Kidney capillary endothelial cell (primary cell): ENCODE data around the gene MIER2.
"Not testable (repeated sequence)": the region's sequence is repeated elsewhere in the genome, so short reads cannot be mapped to it uniquely, and the experiment has no call there.

Experiments
- DNase-seq: peaks from one replicate; pipeline ENCODE4 v3.0.0-alpha.2; 2018; ENCODE audit warnings: low spot score

MIER2 gene, protein sequence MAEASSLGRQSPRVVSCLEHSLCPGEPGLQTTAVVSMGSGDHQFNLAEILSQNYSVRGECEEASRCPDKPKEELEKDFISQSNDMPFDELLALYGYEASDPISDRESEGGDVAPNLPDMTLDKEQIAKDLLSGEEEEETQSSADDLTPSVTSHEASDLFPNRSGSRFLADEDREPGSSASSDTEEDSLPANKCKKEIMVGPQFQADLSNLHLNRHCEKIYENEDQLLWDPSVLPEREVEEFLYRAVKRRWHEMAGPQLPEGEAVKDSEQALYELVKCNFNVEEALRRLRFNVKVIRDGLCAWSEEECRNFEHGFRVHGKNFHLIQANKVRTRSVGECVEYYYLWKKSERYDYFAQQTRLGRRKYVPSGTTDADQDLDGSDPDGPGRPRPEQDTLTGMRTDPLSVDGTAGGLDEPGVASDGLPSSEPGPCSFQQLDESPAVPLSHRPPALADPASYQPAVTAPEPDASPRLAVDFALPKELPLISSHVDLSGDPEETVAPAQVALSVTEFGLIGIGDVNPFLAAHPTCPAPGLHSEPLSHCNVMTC

DNA sequence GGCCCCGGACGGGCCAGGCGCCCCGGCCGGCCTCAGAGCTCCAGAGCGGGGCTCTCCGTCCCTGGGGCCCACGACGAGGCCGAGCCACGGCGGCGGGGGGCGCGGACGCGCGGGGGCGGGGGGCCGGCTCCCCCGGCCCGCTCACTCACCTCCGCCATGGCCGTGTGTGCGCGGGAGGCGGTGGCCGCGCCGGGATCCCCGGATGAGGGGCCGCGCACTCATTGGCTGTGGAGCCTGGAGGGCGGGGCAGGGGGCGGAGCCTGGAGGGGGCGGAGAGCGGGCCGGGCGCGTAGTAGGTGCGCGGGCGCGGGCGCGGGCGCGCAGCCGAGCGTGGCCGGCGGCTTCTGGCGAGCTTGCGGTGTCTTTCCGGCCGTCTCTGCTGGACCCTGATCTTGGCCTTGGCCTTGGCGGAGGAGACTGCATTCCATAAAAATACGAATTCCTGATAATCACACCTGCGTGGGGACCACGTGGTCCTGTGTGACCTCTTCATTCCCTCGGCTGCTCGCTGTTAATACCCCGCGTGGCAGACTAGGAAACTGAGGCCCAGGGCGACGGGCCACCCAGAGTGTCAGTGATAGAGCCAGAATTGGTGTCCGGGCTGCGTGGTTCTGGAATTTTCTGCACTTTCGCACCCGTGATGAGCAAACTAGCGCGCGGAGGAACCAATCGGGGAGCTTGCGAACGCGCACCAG lies at the start of gene MIER2:
MIER2 (minus strand) TSS at position 172 of the 695 bp plus-strand sequence; CDS start at position 158, 14 bp downstream.
- DNase-seq = peak; percentile 50

DNA sequence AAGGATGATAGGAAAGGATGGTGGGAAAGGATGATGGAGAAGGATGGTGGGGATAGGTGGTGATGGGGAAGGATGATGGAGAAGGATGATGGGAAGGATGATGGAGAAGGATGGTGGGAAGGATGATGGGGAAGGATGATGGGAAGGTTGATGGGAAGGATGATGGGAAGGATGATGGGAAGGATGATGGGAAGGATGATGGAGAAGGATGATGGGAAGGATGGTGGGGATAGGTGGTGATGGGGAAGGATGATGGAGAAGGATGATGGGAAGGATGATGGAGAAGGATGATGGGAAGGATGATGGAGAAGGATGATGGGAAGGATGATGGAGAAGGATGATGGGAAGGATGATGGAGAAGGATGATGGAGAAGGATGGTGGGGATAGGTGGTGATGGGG lies 49.0 kb upstream of the MIER2 start:
- DNase-seq = not testable (repeated sequence)

DNA sequence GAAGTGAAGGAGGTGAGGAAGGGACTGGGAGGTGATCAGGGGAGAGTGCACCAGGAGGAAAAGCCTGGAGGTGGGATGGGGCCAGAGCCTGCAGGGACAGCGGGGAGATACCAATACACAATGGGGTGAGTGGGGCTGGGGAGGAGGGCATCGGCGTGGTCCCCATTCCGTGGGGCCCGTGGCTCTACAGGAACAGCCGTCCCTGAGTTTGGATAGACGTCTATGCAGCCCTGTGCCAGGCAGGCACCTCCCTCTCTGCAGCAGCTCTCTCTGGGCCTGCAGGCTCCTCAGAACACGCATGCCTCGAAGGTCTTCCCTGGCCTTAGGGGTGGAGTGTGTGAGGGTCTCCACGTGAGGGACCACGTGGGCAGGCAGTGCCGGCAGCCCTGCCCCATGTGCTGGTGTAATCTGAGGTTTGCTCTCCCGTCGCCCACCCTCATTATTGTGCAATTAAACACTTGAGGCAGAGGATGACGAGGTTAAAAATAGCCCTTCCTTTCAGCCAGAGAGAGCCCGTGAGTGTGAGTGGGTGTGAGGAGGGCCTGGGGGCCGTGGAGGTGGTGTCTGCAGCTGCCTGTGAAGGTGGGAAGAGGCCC lies 47.9 kb upstream of the MIER2 start:
- no peak for DNase-seq

DNA sequence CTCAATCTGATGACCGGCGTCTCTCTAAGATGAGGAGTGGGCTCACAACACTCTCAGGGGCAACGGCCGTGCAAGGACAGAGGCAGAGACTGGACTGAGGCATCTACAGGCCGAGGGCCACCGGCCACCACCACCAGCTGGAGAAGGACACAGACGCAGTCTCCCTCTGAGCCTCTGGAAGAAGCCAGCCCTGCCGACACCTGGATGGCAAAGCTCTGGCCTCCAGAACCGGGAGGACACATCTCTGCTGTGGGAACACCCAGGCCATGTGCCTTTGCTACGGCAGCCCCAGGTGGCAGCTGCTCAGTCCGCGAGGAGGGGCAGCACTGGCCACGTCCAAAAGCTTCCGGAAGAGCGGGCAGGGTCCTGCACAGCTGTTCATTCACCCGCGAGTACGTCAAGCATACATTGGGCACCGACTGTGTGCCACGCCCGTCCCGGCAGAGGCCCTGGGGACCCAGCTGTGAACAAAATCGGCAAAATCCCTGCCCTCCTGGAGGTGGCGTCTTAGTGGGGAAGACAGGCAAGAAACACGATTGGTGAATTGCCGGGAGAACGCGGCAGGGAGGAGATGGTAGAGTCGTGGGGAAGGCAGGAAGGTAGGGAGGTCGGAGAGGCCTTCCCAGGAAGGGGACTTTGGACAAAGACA lies 47.3 kb upstream of the MIER2 start:
- no peak for DNase-seq

DNA sequence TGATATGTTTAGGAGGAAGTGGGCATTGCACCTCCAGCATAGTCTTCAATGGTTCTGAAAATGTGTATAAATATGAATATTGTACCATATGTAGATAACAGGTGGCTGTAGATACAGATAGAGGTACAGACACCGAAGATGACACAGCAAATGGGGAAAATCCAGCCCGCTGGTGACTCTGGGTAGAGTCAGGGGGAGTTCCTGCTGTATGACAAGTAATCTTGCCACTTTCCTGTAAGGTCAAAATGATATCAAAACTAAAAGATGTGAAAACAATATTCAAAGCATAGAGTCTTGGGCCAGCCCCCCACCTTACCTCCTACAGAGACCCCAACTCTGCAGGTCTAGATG lies 46.6 kb upstream of the MIER2 start:
- DNase-seq = no peak

DNA sequence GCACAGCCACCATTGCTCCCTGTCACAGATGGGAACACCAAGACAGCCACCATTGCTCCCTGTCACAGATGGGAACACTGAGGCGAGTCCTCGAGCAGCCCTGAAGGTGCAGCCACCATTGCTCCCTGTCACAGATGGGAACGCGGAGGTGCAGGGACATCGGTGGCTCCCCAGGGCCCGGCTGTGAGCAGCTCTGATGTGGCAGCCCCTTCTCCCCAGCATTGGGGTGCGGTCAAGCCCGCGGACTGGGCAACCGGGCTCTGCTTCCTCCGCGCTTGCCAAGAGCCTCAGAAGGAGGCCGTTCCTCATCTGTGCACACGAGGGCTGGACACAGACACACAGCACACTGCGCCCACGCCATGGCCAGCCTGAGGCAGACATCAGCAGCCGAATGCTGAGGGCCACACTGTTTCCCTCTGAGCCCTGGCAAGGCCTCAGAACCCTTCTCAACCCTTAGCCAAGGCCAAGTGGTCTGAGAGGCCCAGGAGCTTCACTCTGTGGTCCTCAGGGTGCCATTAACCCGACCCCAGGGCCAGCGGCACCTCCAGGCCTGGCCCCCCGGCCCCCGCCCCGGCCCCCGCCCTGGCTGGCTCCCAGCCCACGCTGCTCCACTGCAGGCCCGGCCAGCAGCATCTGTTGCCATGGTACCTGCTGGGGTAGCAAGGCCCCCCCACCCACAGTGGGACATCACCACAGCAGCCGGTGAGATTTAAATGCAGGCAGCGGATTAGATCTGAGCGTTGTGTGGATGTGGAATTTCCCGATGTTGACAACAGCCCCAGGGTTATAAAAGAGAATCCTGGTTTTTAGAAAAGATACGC lies 46.0 kb upstream of the MIER2 start:
- no peak for DNase-seq

DNA sequence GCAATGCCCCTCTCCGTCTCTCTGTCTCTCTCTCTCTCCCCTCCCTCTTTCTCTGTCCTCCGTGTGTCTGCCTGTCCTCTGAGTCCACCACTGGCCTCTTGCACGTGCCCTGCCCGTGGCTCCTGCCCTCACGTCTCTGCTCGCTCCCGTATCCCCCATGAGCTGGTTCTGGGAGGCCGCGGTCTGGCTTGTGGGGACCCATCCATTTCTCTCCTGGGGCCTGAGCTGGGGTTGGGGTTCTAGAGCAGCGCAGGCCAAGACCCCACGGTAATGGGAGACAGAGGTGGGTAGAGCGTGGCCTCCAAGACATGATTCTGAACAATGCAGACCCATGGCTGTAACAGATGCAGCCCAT lies 45.3 kb upstream of the MIER2 start:
- DNase-seq = no peak

DNA sequence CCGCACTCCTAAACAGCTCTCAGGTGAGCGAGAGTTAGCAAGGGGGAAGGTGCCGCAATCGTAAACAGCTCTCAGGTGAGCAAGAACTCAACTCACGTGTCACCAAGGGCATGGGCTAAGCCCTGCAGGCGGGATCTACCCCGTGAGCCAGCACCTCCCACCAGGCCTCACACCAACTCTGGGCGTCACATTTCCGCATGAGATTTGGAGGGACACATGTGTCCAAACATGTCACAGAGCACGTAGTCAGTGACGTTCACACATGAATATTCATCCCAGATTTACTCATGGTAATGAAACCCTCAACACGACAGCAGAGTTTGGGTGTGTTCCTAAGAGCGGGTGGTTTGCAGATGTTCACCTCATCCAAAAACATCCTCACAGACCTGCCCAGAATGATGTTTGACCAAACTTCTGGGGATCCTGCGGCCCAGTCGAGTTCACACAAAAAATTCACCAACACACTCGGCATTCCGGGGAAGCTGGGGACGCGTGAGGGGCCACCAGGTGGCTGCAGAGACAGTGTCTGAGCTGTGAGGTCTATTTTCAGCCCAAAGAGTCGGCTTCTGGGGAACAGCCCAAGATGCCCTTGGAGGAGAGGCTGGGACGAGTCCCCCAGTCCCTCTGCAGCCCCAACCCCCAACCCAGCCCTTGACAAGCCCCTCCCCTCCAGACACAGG lies 44.8 kb upstream of the MIER2 start:
- no peak for DNase-seq

DNA sequence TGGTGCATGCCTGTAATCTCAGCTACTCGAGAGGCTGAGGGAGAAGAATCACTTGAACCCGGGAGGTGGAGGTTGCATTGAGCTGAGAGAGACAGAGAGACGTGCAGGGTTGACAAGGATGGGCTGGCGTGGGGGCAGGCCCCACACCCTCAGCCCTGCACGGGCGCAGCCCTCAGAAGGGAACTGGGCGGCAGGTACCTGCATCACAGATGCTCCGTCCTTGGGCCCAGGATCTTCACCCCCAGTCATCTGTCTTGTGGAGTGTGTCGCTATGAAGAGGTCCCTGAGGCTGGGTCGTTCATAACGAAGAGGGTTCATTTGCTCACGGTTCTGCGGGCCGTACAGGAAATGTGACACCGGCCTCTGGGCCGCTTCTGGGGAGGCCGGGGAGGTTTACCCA lies 44.1 kb upstream of the MIER2 start:
- DNase-seq = no peak

DNA sequence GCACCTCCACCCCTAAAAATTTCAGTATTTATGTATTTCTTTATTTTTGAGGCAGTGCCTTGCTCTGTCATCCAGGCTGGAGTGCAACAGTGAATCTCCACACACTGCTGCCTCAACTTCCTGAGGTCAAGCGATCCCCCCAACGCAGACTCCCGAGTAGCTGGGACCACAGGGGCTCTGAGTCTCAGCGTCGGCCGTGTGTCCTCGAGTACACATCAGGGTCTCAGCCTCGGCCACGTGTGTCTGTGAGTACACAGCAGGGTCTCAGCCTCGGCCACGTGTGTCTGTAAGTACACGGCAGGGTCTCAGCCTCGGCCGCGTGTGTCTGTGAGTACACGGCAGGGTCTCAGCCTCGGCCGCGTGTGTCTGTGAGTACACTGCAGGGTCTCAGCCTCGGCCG lies 43.2 kb upstream of the MIER2 start:
- DNase-seq = no peak

DNA sequence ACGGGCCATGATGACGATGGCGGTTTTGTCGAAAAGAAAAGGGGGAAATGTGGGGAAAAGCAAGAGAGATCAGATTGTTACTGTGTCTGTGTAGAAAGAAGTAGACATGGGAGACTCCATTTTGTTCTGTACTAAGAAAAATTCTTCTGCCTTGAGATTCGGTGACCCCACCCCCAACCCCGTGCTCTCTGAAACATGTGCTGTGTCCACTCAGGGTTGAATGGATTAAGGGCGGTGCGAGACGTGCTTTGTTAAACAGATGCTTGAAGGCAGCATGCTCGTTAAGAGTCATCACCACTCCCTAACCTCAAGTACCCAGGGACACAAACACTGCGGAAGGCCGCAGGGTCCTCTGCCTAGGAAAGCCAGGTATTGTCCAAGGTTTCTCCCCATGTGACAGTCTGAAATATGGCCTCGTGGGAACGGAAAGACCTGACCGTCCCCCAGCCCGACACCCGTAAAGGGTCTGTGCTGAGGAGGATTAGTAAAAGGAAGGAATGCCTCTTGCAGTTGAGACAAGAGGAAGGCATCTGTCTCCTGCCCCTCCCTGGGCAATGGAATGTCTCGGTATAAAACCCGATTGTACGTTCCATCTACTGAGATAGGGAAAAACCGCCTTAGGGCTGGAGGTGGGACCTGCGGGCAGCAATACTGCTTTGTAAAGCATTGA lies 42.2 kb upstream of the MIER2 start:
- not testable (repeated sequence) for DNase-seq

DNA sequence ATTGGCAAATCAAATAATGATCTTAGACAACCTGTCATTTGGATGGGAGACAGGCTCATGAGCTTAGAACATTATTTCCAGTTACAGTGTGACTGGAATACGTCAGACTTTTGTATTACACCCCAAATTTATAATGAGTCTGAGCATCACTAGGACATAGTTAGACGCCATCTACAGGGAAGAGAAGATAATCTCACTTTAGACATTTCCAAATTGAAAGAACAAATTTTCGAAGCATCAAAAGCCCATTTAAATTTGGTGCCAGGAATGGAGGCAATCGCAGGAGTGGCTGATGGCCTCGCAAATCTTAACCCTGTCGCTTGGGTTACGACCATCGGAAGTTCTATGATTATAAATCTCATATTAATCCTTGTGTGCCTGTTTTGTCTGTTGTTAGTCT lies 41.6 kb upstream of the MIER2 start:
- DNase-seq = not testable (repeated sequence)

DNA sequence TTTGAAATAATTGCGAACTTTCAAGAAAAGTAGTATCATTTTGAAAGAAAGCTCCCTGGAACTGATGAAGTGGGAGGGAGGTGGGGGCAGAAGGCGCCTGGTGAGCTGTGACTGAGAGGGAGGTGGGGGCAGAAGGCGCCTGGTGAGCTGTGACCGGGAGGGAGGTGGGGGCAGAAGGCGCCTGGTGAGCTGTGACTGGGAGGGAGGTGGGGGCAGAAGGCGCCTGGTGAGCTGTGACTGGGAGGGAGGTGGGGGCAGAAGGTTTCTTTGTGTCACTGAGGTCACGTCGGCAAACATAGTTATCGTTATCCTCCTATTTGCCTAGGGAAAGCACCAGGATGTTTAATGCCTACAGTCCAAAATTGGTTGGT lies 40.2 kb upstream of the MIER2 start:
- no peak for DNase-seq

DNA sequence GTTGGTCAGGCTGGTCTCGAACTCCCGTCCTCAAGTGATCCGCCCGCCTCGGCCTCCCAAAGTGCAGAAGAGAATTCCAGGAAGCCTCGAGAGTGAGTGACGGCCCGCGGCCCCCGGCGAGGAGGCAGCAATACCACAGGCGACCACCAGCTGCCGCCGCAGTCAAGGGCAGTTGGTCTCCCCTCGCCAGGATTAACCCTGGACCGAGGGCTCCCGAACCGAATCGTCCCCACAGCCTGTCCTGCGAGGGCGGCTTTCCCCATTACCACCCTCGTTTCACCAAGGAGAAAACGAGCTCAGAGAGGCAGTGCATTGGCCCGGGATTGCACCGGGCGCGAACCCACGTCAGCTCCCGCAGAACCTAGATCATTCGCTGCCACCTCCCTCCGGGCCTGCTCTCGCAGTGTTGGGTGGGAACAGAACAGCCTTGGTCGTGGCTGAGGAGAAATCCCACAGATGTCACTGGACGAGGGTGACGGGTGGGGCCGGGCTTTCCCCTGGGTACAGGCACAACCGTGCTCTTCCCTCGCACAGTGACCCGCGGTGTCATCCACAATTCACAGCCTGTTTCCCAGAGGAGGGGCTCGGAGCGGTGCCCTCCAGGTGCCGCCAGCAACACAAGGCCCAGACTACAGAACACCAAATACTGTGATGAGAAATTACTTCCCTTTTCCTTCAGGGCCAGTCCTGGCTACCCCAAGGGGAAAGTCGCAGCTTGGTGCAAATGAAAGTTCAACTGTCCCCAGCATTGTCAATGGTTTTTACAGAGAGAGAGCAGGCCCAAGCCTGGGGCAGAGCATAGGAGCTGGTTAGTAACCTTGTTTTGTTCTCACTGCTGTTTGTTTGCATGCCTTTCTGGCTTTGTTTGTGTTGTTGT lies 39.6 kb upstream of the MIER2 start:
- DNase-seq = peak; percentile 20

DNA sequence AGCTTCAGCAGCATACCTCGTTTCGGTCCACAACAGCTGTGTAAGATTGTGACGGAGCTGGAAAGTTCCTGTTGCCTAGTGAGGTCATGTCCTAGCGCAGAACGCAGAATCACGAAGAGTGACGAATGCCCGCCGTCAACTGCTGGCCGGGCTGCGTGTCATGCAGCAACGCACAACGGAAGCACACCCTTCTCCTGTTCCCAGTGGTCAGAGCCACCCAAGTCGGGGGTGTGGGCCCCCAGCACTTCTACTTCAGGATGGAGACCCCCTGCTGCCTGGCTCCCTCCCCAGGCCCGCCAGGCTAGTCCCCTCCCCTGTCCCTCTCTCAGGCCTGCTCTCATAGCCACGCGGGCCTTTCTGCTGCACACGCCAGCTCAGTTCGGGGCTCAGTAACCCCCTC lies 38.4 kb upstream of the MIER2 start:
- DNase-seq = no peak

DNA sequence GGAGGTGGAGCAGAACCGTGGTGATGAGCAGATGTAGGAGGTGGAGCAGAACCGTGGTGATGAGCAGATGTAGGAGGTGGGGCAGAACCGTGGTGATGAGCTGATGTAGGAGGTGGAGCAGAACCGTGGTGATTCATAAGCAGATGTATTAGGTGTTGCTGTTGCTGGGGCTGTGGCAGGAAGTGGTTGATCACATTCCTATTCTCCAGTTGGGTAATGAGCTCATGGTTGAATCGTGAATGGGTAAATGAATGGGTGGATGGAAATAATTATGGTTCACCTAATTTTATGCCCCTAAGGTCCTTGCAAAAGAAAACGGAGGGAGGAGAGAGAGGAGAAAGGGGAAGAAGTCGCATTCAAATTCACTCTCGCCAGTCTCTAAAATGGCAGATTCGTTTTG lies 38.0 kb upstream of the MIER2 start:
- DNase-seq = not testable (repeated sequence)

DNA sequence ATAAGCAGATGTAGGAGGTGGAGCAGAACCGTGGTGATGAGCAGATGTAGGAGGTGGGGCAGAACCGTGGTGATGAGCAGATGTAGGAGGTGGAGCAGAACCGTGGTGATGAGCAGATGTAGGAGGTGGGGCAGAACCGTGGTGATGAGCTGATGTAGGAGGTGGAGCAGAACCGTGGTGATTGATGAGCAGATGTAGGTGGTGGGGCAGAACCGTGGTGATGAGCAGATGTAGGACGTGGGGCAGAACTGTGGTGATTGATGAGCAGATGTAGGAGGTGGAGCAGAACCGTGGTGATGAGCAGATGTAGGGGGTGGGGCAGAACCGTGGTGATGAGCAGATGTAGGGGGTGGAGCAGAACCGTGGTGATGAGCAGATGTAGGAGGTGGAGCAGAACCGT lies 37.3 kb upstream of the MIER2 start:
- not testable (repeated sequence) for DNase-seq

DNA sequence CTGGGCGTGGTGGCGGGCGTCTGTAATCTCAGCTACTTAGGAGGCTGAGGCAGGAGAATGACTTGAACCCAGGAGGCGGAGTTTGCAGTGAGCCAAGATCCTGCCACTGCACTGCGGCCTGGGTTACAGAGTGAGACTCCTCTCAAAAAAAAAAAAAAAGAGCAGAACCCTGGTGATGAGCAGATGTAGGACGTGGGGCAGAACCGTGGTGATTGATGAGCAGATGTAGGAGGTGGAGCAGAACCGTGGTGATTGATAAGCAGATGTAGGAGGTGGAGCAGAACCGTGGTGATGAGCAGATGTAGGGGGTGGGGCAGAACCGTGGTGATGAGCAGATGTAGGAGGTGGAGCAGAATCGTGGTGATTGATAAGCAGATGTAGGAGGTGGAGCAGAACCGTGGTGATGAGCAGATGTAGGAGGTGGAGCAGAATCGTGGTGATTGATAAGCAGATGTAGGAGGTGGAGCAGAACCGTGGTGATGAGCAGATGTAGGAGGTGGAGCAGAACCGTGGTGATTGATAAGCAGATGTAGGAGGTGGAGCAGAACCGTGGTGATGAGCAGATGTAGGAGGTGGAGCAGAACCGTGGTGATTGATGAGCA lies 36.1 kb upstream of the MIER2 start:
- not testable (repeated sequence) for DNase-seq

DNA sequence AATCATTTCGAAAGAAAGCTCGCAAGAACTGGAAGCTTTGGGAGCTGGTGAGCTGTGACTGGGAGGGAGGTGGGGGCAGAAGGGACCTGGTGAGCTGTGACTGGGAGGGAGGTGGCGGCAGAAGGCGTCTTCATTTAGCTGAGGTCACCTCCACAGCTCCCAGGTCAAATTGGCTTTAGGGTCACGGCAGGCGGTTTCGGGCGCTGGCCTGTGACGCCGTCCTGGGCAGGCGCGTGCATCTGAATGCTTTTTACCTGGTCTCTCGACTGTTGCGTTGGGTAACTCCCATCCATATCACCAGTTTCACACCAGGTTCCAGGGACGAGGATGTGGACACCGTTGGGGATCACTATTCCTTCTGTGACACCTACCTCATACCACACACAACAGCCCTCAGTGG lies 35.2 kb upstream of the MIER2 start:
- no peak for DNase-seq
